Transverse colon (tissue), 3 donors: ENCODE results near the gene CORO2B.

ENCODE experiments used
- CTCF ChIP-seq, 5 experiments: fragments of 200-600 bp in 3 of 5; fragments of 450-650 bp in 2 of 5; sonication (generic) in 3 of 5; IDR thresholded peaks; 1 replicate in 2 of 5; 2 replicates in 3 of 5; pipeline ENCODE4 v1.5.1; 2016 to 2017; ENCODE audit warnings: antibody characterized with exemption in 5 of 5, inconsistent platforms in 3 of 5, mild to moderate bottlenecking in 2 of 5, moderate library complexity in 1 of 5
- POLR2A ChIP-seq: fragments of 450-650 bp; IDR thresholded peaks from one replicate; pipeline ENCODE4 v1.6.1; 2016; ENCODE audit warnings: antibody characterized with exemption, mild to moderate bottlenecking, moderate library complexity

GRCh38 chr15:68557469-68558317 lies 21.1 kb upstream of the CORO2B start:
- TF ChIP-seq POLR2A (no peak), CTCF (IDR thresholded peaks at IDR 0.05) (no peak)
